ENCODE measurements around the gene CNTNAP2. TPM values are rescaled to one million over a fixed set of nuclear protein-coding genes. Genes with fewer than 3 reads are reported as not detected.
A peak's percentile ranks its signal among the peaks of the same experiment; 100 is the strongest.

Gene CNTNAP2
- total and polyA plus RNA-seq, 9 donors: 8.3 to 18.8 (median 10.4) TPM

DNA sequence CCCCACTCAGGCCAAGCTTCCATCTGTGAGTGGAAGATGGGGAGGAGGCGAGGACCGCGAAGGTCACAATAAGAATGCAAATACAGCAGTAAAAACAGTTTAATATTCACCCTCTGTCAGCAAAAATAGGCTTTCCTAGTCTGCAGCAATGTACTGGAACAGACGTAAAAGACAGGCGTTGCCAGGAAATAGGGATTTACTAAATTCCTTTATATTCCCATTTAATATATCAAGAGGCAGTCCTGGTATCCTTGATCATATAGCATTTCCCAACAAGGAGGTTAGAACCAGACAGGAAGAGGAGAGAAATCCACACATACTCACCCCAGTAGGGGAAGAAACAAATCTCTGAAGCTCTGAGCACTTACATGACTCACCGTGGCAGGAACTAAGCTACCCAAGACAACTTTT, 1419.1 kb downstream of the CNTNAP2 start:
- no peak overlapping the region for H3K27ac ChIP-seq (ENCODE audit: low read length)
- WGBS (ENCODE audit: insufficient coverage): no CpG with 5 or more reads among the region's 6 CpGs

DNA sequence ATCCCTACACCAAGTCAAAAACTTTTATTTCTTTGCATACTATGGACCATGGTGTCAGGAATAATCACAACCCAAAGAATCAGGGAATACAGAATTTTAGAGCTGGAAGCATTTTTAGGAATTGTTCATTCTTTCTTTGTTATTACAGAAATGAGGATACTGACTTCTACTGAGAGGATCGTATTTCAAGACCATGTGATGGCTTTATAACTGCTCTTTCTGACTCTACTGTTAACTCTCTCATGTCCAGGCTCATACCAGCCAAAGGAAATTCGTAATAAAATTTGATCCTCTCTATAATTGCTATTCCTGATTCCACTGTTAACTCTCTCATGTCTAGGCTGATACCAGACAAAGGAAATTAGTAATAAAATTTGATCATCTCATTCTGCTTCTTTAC, 1423.1 kb downstream of the CNTNAP2 start:
- no CpG with 5 or more reads among the region's 2 CpGs for WGBS (ENCODE audit: insufficient coverage)
- no peaks in the 10 kb centered on the region for H3K36me3 ChIP-seq (ENCODE audit: control insufficient read depth, insufficient read depth, low read length)
- H3K4me3 ChIP-seq (ENCODE audit: low read length): no peak overlapping the region
- no peaks in the 10 kb centered on the region for H3K27me3 ChIP-seq (ENCODE audit: control insufficient read depth, insufficient read depth, low read length)
- peak; percentile 41 for DNase-seq
- H3K27ac ChIP-seq (ENCODE audit: low read length): no peak overlapping the region
- H3K4me1 ChIP-seq (ENCODE audit: control insufficient read depth, insufficient read depth, low read length): no peaks in the 10 kb centered on the region
- no peaks in the 10 kb centered on the region for H3K9me3 ChIP-seq (replicated peaks; ENCODE audit: control insufficient read depth, low read depth, low read length)

More for the DNA sequence above, 1419.1 kb downstream of the CNTNAP2 start:
- peak; percentile 62 for DNase-seq
- H3K9me3 ChIP-seq (replicated peaks; ENCODE audit: control insufficient read depth, low read depth, low read length): no peaks in the 10 kb centered on the region
- H3K36me3 ChIP-seq (ENCODE audit: control insufficient read depth, insufficient read depth, low read length): no peaks in the 10 kb centered on the region
- no peaks in the 10 kb centered on the region for H3K4me1 ChIP-seq (ENCODE audit: control insufficient read depth, insufficient read depth, low read length)
- H3K4me3 ChIP-seq (ENCODE audit: low read length): no peak overlapping the region
- H3K27me3 ChIP-seq (ENCODE audit: control insufficient read depth, insufficient read depth, low read length): no peaks in the 10 kb centered on the region

DNA sequence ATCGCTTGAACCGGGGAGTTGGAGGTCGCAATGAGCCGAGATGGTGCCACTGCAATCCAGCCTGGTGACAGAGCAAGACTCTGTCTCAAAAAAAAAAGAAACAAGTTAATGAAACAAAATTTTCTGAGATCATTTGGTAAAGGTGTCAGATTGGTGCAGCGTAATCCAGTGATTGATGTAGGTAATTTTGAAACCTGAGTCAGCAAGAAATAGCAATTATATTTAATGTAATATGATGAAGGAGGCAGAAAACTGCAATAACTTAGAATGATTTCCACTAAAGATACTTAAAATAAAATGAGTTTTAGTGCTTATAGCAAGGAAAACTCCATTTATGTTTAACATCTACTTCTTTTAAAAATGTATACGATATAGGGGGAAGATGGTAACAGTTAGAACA, 1424.1 kb downstream of the CNTNAP2 start:
- H3K9me3 ChIP-seq (replicated peaks; ENCODE audit: control insufficient read depth, low read depth, low read length): peaks cover 2% of the 10 kb centered on the region
- H3K4me3 ChIP-seq (ENCODE audit: low read length): no peak overlapping the region
- H3K36me3 ChIP-seq (ENCODE audit: control insufficient read depth, insufficient read depth, low read length): no peaks in the 10 kb centered on the region
- H3K27ac ChIP-seq (ENCODE audit: low read length): no peak overlapping the region
- no peaks in the 10 kb centered on the region for H3K4me1 ChIP-seq (ENCODE audit: control insufficient read depth, insufficient read depth, low read length)
- WGBS (ENCODE audit: insufficient coverage): 93% methylated on average over 4 of the region's 6 CpGs
- H3K27me3 ChIP-seq (ENCODE audit: control insufficient read depth, insufficient read depth, low read length): no peaks in the 10 kb centered on the region
- no peak for DNase-seq

DNA sequence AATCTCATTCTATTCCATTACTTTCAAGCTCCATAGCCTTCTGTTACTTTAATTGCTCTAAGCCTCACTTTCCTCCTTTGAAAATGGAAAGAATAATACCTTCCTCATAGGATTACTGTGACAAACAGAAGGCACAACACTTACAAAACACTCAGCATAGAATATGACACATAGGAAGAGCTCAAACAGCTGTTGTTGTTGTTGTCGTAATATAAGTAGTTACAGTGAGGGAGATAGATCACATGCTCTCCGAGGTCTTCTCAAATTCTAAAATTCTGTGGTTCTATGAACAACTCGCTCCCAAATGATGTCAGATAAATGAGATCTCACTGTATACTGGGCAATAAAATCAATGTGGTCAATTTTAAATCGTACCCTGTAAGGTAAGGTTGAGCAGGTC, 1424.7 kb downstream of the CNTNAP2 start:
- no peaks in the 10 kb centered on the region for H3K36me3 ChIP-seq (ENCODE audit: control insufficient read depth, insufficient read depth, low read length)
- H3K27me3 ChIP-seq (ENCODE audit: control insufficient read depth, insufficient read depth, low read length): no peaks in the 10 kb centered on the region
- H3K9me3 ChIP-seq (replicated peaks; ENCODE audit: control insufficient read depth, low read depth, low read length): peaks cover 2% of the 10 kb centered on the region
- no peak for DNase-seq
- no peak overlapping the region for H3K4me3 ChIP-seq (ENCODE audit: low read length)
- no peak overlapping the region for H3K27ac ChIP-seq (ENCODE audit: low read length)
- no CpG with 5 or more reads among the region's 4 CpGs for WGBS (ENCODE audit: insufficient coverage)
- H3K4me1 ChIP-seq (ENCODE audit: control insufficient read depth, insufficient read depth, low read length): no peaks in the 10 kb centered on the region

DNA sequence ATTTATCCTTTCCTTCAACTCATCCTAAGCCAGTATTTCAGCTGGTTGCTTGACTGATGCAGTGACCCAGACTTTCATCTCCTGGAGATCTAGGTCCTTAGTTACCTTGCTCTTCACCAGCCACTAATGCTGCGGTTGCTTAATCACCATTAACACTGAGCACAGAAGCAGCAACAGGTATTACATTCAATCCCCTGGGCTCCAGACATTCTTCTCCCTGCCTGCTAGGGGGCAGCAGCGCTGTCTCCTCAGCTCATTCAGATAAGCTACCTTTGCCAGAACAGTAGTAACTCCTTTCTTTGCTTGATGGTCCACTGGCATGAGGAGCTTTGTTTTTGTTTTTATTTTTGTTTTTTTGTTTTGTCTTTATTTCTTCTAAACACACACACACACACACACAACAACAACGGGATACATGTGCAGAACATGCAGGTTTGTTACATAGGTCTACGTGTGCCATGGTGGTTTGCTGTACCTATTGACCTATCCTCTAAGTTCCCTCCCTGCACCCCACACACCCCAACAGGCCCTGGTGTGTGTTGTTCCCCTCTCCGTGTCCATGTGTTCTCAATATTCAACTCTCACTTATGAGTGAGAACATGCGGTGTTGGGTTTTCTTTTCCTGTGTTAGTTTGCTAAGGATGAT, 1430.8 kb downstream of the CNTNAP2 start:
- DNase-seq: no peak
- Histone ChIP-seq H3K27me3 (ENCODE audit: control insufficient read depth, insufficient read depth, low read length) (no peaks in the 10 kb centered on the region), H3K36me3 (ENCODE audit: control insufficient read depth, insufficient read depth, low read length) (no peaks in the 10 kb centered on the region), H3K4me3 (ENCODE audit: low read length) (no peak overlapping the region), H3K4me1 (ENCODE audit: control insufficient read depth, insufficient read depth, low read length) (no peaks in the 10 kb centered on the region), H3K27ac (ENCODE audit: low read length) (no peak overlapping the region), H3K9me3 (replicated peaks; ENCODE audit: control insufficient read depth, low read depth, low read length) (peaks cover 3% of the 10 kb centered on the region)
- 90% methylated on average over 2 of the region's 6 CpGs for WGBS (ENCODE audit: insufficient coverage)

DNA sequence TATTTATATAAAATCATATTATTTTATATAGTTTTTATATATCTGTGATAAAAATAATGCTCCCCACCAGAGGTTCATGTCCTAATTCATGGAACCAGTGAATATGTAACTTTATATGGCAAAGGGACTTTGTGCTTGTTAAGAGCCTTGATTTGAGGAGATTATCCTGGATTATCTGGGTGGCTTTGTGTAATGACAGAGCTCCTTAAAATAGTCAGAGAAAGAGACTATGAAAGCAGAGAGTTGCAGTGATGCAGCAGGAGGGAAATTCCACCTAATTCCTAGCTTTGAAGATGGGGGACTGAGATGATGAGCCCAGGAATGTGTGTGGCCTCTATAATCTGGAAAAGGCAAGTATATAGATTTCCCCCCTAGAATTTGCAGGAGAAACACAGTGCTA, 1439.7 kb downstream of the CNTNAP2 start:
- DNase-seq: no peak
- no peak overlapping the region for H3K27ac ChIP-seq (ENCODE audit: low read length)
- no peak overlapping the region for H3K4me3 ChIP-seq (ENCODE audit: low read length)
- H3K27me3 ChIP-seq (ENCODE audit: control insufficient read depth, insufficient read depth, low read length): no peaks in the 10 kb centered on the region
- H3K4me1 ChIP-seq (ENCODE audit: control insufficient read depth, insufficient read depth, low read length): no peaks in the 10 kb centered on the region
- H3K36me3 ChIP-seq (ENCODE audit: control insufficient read depth, insufficient read depth, low read length): no peaks in the 10 kb centered on the region
- no peaks in the 10 kb centered on the region for H3K9me3 ChIP-seq (replicated peaks; ENCODE audit: control insufficient read depth, low read depth, low read length)

DNA sequence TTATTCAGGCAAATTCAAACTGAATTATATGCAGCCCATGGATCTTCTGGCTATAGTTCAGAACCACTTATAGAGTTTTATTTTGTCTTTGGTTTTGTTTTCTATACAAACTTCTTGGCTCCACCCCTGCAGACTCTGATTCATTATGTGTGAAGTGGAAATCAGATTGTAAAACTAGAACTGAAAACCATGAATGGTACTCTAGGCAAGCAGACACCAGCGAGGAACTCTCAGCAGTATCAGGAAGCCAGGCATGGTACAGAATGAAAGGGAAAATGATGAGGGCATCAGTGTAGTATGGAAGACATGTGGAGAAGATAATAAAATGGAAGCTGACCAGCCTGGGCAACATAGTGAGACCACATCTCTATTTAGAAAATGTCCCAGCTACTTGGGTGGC, 1447.1 kb downstream of the CNTNAP2 start:
- Histone ChIP-seq H3K27ac (ENCODE audit: low read length) (no peak overlapping the region), H3K36me3 (ENCODE audit: control insufficient read depth, insufficient read depth, low read length) (no peaks in the 10 kb centered on the region), H3K4me1 (ENCODE audit: control insufficient read depth, insufficient read depth, low read length) (no peaks in the 10 kb centered on the region), H3K9me3 (replicated peaks; ENCODE audit: control insufficient read depth, low read depth, low read length) (no peaks in the 10 kb centered on the region), H3K27me3 (ENCODE audit: control insufficient read depth, insufficient read depth, low read length) (no peaks in the 10 kb centered on the region), H3K4me3 (ENCODE audit: low read length) (no peak overlapping the region)
- no peak for DNase-seq
- WGBS (ENCODE audit: insufficient coverage): 71% methylated on average over 1 of the region's 1 CpG

DNA sequence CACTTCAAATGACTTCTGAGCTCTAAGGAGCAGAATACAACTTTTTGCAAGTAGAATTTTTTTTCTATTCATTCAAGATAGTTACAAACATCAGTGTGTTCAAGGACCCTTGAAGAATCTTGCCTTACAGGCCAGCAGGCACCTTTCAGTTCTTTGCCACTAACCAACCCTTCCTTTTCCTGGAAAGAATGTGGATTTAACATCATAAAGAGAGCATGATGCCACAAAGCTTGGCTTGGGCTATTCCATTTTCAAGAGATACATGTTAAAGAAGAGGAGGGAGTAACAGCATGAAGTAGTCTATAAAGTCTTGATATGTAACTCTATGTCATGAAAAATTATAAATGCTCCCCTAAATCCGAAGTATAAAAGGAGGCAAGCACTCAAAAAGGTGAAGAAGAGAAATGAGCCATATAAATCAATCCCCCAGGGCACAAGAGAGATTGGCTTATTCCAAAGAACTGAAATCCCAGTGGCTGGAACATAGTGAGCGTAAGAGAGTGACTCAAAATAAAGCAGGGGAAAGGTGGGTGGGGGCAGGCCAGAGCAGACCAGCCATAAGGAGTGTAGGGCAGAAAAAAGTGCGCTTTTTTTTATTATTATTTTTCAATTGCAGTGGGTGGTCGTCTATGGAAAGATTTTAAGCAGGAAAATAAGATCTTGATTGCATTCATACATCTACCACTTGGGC, 1448.3 kb downstream of the CNTNAP2 start:
- H3K36me3 ChIP-seq (ENCODE audit: control insufficient read depth, insufficient read depth, low read length): no peaks in the 10 kb centered on the region
- no peaks in the 10 kb centered on the region for H3K9me3 ChIP-seq (replicated peaks; ENCODE audit: control insufficient read depth, low read depth, low read length)
- no peak overlapping the region for H3K4me3 ChIP-seq (ENCODE audit: low read length)
- DNase-seq: no peak
- no peak overlapping the region for H3K27ac ChIP-seq (ENCODE audit: low read length)
- H3K4me1 ChIP-seq (ENCODE audit: control insufficient read depth, insufficient read depth, low read length): no peaks in the 10 kb centered on the region
- WGBS (ENCODE audit: insufficient coverage): no CpG with 5 or more reads among the region's 4 CpGs
- H3K27me3 ChIP-seq (ENCODE audit: control insufficient read depth, insufficient read depth, low read length): no peaks in the 10 kb centered on the region

DNA sequence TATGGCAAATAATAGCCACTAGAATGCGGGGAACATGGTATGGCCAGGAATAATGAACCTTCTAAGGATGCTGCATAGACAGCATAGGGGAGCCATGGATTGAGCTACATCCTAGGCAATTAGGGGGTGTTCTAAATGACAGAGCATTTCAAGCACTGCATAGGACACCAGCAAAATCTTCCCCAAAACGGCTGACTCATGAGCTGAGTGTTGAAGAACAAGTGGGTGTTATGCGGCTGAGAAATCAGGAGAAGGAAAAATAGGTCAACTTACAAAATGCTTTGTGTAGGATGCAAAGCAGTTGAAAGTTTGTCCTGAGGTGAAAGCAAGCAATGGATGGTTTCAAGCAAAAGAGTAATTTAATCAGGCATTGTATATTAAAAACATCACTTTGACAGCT, 1450.4 kb downstream of the CNTNAP2 start:
- no peaks in the 10 kb centered on the region for H3K27me3 ChIP-seq (ENCODE audit: control insufficient read depth, insufficient read depth, low read length)
- no peaks in the 10 kb centered on the region for H3K4me1 ChIP-seq (ENCODE audit: control insufficient read depth, insufficient read depth, low read length)
- no peak overlapping the region for H3K27ac ChIP-seq (ENCODE audit: low read length)
- no peak overlapping the region for H3K4me3 ChIP-seq (ENCODE audit: low read length)
- H3K9me3 ChIP-seq (replicated peaks; ENCODE audit: control insufficient read depth, low read depth, low read length): no peaks in the 10 kb centered on the region
- no peaks in the 10 kb centered on the region for H3K36me3 ChIP-seq (ENCODE audit: control insufficient read depth, insufficient read depth, low read length)
- WGBS (ENCODE audit: insufficient coverage): 100% methylated on average over 1 of the region's 3 CpGs
- DNase-seq: no peak

DNA sequence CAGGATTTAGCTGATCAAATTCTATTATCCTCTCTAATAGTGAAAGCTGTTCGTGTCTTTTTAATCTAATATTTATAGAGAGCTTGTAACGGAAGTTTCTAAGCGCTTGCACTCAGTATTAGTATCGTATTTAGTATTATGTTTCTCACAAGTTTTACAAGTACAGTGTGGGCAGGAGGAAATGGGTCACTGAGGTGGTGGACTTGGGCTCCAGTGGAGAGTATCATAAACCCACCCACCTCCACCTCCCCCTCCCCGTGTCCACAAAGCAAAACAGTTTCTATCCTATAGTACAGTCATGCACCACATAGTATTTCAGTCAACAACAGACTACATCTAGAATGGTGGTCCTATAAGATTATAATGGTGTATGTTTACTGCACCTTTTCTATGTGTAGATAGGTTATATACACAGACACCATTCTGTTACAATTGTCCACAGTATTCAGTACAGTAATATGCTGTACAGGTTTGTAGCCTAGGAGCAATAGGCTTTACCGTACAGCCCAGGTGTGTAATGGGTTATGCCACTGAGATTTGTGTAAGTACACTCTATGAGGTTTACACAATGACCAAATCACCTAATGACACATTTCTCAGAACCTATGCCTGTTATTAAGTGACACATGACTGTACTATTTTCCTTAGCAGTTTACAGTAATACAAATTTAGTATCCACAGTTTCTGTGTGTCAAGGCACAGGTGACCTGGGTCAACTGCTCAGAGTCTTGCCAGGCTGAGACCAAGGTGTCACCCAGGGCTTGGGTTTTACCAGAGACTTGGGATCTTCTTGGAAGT, 1452.7 kb downstream of the CNTNAP2 start:
- WGBS (ENCODE audit: insufficient coverage): no CpG with 5 or more reads among the region's 6 CpGs
- Histone ChIP-seq H3K4me3 (ENCODE audit: low read length) (no peak overlapping the region), H3K36me3 (ENCODE audit: control insufficient read depth, insufficient read depth, low read length) (no peaks in the 10 kb centered on the region), H3K27me3 (ENCODE audit: control insufficient read depth, insufficient read depth, low read length) (no peaks in the 10 kb centered on the region), H3K4me1 (ENCODE audit: control insufficient read depth, insufficient read depth, low read length) (no peaks in the 10 kb centered on the region), H3K9me3 (replicated peaks; ENCODE audit: control insufficient read depth, low read depth, low read length) (no peaks in the 10 kb centered on the region), H3K27ac (ENCODE audit: low read length) (no peak overlapping the region)
- no peak for DNase-seq
